Stimulated activated effector memory CD8-positive, alpha-beta T cell treated with anti-CD3 and anti-CD28 coated beads, Interleukin-12 subunit alpha, Interleukin-12 subunit beta, amount 100 ng/mL, for 72 hours (primary cell): ENCODE results near the gene HES3.

ENCODE experiments used
- ATAC-seq: fragments of 150-1000 bp; cut with Tn5 transposase; 2 replicates; pipeline ENCODE4 v1.10.0; 2021
- DNase-seq, 2 donors: peaks; one replicate each; pipeline ENCODE4 v3.0.0; 2021 to 2022; ENCODE audit warnings: low spot score in 2 of 2
- H3K27ac Mint-ChIP-seq: one replicate; pipeline ENCODE4 v1.8.0; 2022; ENCODE audit warnings: mild to moderate bottlenecking, mixed read lengths
- H3K36me3 Mint-ChIP-seq: one replicate; pipeline ENCODE4 v1.8.0; 2022; ENCODE audit warnings: mild to moderate bottlenecking, mixed read lengths
- H3K4me1 Mint-ChIP-seq: one replicate; pipeline ENCODE4 v1.8.0; 2022; ENCODE audit warnings: mixed read lengths
- H3K4me3 Mint-ChIP-seq: one replicate; pipeline ENCODE4 v1.8.0; 2022; ENCODE audit warnings: mild to moderate bottlenecking, mixed read lengths
- H3K9me3 Mint-ChIP-seq: one replicate; pipeline ENCODE4 v1.8.0; 2022; ENCODE audit warnings: mixed read lengths

The HES3 gene, protein sequence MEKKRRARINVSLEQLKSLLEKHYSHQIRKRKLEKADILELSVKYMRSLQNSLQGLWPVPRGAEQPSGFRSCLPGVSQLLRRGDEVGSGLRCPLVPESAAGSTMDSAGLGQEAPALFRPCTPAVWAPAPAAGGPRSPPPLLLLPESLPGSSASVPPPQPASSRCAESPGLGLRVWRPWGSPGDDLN

DNA sequence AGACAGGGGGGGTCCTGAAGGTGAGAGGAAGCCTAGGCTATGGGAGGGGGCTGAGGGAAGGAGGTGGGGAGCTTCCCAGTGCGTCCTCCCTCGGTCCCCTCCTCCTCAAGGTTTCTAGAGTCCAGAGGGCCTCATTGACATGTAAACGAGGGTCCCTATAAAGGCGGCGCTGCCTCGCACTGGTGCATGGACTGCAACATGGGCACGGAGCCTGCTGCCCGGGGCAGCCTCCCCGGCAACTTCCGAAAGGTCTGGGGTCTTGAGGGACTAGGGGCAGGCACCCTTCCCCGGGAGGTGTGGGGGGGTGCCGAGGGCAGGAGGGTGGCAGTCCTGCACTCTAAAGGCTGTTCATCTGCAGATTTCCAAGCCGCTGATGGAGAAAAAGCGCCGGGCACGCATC is at the start of gene HES3:
HES3 (plus strand) TSS at position 187 of the 400 bp plus-strand sequence; CDS start at position 374, 187 bp downstream.
- no peak within 1 kb of the TSS for H3K27ac Mint-ChIP-seq

DNA sequence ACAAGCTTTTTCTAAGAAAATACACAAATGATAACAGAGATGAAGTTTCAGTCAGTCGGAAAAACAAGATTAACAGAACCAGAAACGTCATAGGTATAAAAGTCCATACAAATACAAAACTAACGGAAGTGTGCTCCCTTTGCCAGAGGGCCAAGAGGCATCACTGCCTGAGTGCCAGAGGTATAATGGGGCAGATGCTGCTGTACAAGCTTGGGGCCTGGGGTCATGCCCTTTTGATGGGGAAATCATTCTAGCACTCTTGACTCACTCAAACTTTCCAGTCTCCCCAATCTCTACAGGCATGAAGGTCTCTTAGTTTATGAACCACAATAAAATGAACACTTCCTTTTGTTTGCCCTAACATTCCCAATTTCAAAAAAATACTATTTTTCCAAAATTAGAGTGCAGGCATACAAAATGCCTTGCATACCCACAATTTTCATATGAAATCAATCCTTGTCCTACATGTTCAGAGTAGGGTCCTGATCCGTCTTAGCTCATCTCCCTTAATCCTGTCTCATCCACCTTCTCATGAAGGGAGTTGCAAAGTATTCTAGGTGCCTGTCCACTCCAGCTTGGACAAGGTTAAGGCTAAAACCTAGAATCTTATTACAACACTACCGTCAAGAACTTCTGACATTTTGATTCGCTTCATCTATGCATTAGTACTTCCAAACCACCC is 46.1 kb upstream of the HES3 start:
- ATAC-seq, result no peak
- Mint-ChIP-seq H3K36me3 (peaks cover 68% of the 10 kb centered on the region), H3K4me3 (peak overlapping the region; percentile 83), H3K4me1 (peaks cover 60% of the 10 kb centered on the region), H3K9me3 (no peaks in the 10 kb centered on the region), H3K27ac (peak overlapping the region; percentile 94)
- no peak for DNase-seq

More for the DNA sequence above, at the start of gene HES3:
- Mint-ChIP-seq H3K4me1 (peaks cover 19% of the 10 kb centered on the region), H3K9me3 (no peaks in the 10 kb centered on the region), H3K4me3 (peak within 1 kb of the TSS; percentile 68), H3K36me3 (no peaks in the 10 kb centered on the region)
- DNase-seq (no peak), ATAC-seq (no peak)

DNA sequence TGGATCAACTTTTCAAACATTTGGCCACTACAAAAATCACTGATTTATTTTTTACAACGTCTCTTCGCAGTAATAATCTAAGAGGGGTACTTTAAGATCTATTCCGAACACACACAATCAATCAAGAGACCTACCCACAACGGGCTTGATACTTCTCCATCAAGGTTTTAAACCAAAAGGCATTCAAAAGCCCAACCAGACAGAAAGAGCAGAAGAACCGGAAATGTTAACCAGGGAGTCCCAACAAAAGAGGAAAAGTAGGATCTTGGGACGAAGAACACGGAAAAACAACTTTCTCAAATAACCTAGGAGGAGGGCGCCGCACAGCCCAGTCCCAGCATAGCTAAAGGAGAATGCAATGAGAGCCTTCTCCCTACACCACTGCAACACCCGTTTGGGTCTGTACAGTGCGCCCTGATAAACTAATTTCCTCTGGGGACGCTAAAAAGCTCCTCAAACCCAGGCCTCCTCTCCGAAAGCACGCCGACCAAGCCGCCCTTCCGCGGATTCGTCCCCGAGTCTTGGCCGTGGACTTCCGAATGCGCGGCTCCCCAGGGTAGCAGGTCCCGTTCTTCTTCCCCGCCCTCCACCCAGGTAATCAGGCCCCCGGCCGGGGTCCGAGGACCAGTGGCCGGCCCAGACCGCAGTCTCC is 45.2 kb upstream of the HES3 start:
- Mint-ChIP-seq H3K4me1 (peaks cover 57% of the 10 kb centered on the region), H3K27ac (peak overlapping the region; percentile 94), H3K9me3 (no peaks in the 10 kb centered on the region), H3K36me3 (peaks cover 59% of the 10 kb centered on the region), H3K4me3 (peak overlapping the region; percentile 83)
- ATAC-seq (peak; percentile 39), DNase-seq (no peak)

DNA sequence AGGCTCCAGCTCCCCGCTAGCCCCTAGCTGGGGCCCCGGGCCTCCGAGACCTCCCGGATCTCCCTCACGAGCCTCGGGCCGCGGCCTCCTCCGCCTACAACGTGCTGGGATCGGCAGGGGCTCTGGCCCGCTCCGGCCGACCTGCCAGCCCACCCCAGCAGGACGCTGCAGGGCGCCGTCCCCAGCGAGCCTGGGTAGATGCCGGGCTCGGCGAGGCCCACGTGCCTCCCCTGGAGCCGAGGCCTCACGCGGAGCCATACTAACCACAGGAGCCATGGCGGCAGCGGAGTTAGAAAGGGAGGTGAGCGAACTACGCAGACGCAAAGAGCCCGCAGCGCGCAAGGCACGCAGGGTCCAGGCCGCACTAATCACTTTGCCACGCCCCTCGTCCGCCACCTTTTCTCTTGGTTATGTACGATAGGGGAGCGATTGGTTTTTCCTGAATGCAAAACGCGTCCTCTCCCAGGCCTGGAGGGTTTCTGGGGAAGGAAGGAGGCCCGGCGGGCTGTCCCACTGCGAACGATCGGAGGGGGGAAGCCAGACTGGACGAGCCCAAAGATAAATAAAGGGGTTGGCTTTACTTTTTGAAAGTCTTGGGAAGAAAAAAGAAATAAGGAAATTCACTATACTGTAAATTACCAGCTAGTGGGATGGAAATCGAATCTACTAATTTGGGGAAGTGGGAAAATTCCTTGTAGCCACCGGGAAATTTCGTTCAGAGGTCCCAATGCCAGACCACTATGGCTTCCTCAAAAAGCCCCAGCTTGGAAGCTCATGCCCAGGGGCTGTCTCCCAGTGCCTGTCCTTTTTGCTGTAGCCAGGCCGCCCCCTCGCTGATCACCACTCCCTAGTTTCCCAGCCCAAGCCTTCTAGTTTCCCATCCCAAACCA is 44.4 kb upstream of the HES3 start, which contains the start of gene RPL22:
RPL22 (minus strand) TSS at position 298 of the 890 bp plus-strand sequence; CDS start at position 276, 22 bp downstream.
- peak within 1 kb of the TSS; percentile 94 for H3K27ac Mint-ChIP-seq
- peak within 1 kb of the TSS; percentile 83 for H3K4me3 Mint-ChIP-seq
- H3K9me3 Mint-ChIP-seq, result no peaks in the 10 kb centered on the region
- ATAC-seq, result peak; percentile 99
- DNase-seq, result peak; percentile 88 to 97
- H3K36me3 Mint-ChIP-seq, result peaks cover 51% of the 10 kb centered on the region
- H3K4me1 Mint-ChIP-seq, result peaks cover 57% of the 10 kb centered on the region

DNA sequence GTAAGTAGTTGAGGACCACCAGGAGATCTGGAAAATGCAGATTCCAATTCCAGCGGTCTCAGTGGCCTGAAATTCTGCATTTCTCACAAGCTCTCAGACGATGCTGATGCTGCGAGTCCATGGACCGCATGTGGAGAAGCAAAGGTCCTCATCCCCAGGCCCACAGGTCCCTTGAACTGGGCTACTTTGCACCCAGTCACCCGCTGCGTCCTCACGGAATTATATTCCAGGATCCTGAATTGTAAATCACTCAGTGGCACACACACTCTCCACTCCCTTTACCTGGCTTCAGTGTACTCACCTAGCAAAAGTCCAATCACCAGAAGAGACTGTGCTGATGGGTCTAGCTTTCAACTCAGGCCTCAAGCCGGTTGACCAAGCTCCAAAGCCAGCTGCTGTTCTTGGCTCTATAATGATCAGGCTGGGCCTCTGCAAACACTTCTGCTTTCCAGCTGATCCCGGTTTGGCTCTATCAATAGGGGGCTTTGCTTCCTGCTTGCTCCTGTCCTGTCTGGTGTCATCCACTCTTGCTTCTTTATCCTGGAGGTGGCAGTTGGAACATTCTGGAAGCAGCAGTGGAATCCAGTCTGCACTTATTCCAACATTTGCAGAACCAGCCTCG is 43.7 kb upstream of the HES3 start:
- DNase-seq (no peak), ATAC-seq (no peak)
- H3K36me3 Mint-ChIP-seq, result peaks cover 44% of the 10 kb centered on the region
- peak overlapping the region; percentile 94 for H3K27ac Mint-ChIP-seq
- peaks cover 57% of the 10 kb centered on the region for H3K4me1 Mint-ChIP-seq
- H3K4me3 Mint-ChIP-seq, result peak overlapping the region; percentile 83
- H3K9me3 Mint-ChIP-seq, result no peaks in the 10 kb centered on the region

DNA sequence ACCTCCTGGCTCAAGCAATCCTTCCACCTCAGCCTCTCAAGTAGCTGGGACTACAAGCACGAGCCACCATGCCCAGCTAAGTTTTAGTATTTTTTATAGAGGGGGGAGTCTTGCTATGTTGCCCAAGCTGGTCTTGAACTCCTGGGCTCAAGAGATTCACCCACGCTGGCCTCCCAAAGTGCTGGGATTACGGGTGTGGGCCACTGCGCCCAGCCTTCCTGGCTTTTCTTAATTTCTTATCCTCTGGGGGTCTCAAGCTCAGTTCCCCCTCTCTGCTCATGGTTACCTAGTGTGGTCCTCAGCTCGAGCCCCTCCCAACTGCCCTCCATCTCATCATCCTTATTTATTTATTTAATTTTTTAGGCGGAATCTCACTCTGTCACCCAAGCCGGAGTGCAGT is 41.7 kb upstream of the HES3 start:
- no peak overlapping the region for H3K4me3 Mint-ChIP-seq
- ATAC-seq (no peak), DNase-seq (no peak)
- H3K4me1 Mint-ChIP-seq, result peaks cover 47% of the 10 kb centered on the region
- H3K27ac Mint-ChIP-seq, result peak overlapping the region; percentile 94
- H3K9me3 Mint-ChIP-seq, result no peaks in the 10 kb centered on the region
- peaks cover 24% of the 10 kb centered on the region for H3K36me3 Mint-ChIP-seq

DNA sequence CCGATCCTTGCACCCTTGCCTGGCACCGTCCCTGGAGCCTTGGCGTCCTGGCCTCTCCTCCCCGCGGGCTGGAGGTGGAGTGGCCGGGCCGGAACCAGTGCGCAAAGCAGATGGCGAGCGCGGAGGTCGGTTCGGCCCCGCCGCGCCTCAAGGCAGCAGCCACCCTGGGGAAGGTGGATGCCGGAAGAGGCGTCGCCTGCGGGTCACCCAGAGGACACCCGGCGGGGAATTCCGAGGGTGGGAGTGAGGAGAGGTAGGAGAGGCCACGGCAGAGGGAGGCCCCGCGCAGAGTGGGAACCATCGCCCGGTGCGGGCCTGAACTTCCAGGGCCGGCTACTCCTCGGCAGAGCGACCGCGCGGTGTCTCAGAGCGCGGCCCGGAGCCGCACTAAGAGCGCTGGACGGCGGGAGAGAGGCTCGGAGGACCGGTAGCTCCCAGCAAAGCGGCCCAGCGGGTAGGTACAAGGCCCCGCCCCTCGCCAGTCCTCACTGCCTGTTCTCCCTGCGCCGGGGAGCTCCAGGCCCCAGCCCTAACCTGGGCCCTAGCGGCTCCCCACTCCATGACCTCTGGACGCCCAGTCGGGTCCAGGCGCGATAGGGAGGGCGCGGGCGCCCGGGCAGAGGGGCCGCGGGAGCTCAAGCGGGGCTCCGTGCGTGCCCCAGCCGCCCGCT is 38.0 kb upstream of the HES3 start, which contains the start of gene RNF207:
RNF207 (plus strand) TSS at position 271 of the 671 bp plus-strand sequence. CDS start 417 bp downstream, outside the sequence.
- H3K4me3 Mint-ChIP-seq, result peak within 1 kb of the TSS; percentile 68
- H3K9me3 Mint-ChIP-seq, result no peaks in the 10 kb centered on the region
- H3K27ac Mint-ChIP-seq, result no peak within 1 kb of the TSS
- DNase-seq (peak; percentile 62 to 88), ATAC-seq (peak; percentile 87)
- H3K4me1 Mint-ChIP-seq, result peaks cover 20% of the 10 kb centered on the region
- H3K36me3 Mint-ChIP-seq, result peaks cover 6% of the 10 kb centered on the region

DNA sequence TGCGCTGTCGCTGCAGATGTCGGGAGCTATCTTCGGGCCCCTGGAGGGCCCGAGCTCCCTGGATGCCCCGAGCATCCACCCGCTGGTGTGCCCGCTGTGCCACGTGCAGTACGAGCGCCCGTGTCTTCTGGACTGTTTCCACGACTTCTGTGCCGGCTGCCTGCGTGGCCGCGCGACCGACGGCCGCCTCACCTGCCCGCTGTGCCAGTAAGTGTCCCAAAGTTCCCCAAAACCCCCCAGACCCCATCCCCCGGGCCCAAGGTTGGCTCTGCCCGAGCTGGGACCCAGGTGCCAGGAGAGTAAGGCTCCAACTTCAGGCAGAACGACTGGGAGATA is 37.5 kb upstream of the HES3 start:
- peaks cover 6% of the 10 kb centered on the region for H3K36me3 Mint-ChIP-seq
- DNase-seq (no peak), ATAC-seq (no peak)
- H3K9me3 Mint-ChIP-seq, result no peaks in the 10 kb centered on the region
- peak overlapping the region; percentile 68 for H3K4me3 Mint-ChIP-seq
- peaks cover 15% of the 10 kb centered on the region for H3K4me1 Mint-ChIP-seq
- H3K27ac Mint-ChIP-seq, result no peak overlapping the region

DNA sequence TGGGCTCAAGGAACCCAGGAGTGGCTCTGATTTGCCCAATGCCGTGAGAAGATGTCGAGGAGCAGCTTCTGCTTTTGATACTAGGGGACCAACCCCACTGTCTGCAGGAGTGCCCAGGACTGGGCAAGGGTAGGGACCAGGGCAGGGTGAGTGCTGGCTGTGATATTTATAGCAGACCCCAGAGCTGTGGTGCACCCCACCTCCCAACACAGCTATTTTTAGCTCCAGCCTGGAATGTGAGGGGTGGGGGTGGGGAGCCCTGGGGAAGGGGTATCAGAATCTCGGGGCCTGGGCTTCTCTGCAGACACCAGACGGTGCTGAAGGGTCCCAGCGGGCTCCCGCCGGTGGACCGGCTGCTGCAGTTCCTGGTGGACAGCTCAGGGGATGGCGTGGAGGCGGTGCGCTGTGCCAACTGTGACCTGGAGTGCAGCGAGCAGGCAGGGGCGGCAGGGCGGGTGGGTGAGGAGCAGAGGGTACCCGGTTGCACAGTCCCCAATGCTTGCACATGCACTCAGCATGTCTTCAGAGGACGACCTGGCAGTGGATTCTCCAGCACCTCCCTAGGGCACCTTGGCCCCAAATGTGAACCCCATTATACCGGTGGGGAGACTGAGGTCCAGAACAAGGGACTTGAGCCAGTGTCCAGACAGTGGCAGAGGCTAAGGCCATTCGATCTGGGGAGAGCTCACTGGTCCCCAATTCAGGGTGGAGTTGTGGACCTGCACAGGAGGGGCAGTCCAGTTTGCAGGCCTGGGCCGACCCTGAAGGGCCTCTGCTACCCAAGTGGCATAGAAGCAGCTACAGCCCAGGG is 36.7 kb upstream of the HES3 start:
- H3K4me3 Mint-ChIP-seq, result peak overlapping the region; percentile 68
- H3K9me3 Mint-ChIP-seq, result no peaks in the 10 kb centered on the region
- ATAC-seq (no peak), DNase-seq (no peak)
- no peak overlapping the region for H3K27ac Mint-ChIP-seq
- H3K36me3 Mint-ChIP-seq, result peaks cover 6% of the 10 kb centered on the region
- peaks cover 10% of the 10 kb centered on the region for H3K4me1 Mint-ChIP-seq

DNA sequence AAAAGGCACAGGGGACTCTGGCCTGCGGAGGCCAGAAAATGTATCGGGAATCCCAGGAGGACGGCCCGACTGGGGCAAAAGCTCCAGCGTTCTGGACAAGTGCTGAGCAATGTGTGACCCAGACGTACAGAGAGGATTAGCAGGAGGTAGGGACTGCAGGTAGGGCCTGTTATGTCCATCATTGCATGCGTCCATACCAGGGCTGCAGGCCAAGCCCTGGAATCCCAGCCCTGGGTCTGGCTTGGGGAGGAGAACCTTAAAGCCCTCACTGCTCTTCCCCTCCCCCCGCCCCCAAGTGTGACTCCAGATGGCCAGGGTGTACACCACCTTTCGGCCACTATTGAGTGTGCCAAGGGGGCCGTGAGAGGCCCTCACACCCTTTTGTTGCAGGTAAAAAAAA is 36.1 kb upstream of the HES3 start:
- Mint-ChIP-seq H3K36me3 (peaks cover 6% of the 10 kb centered on the region), H3K27ac (no peak overlapping the region), H3K4me3 (peak overlapping the region; percentile 68), H3K4me1 (peaks cover 10% of the 10 kb centered on the region), H3K9me3 (no peaks in the 10 kb centered on the region)
- ATAC-seq (no peak), DNase-seq (no peak)

DNA sequence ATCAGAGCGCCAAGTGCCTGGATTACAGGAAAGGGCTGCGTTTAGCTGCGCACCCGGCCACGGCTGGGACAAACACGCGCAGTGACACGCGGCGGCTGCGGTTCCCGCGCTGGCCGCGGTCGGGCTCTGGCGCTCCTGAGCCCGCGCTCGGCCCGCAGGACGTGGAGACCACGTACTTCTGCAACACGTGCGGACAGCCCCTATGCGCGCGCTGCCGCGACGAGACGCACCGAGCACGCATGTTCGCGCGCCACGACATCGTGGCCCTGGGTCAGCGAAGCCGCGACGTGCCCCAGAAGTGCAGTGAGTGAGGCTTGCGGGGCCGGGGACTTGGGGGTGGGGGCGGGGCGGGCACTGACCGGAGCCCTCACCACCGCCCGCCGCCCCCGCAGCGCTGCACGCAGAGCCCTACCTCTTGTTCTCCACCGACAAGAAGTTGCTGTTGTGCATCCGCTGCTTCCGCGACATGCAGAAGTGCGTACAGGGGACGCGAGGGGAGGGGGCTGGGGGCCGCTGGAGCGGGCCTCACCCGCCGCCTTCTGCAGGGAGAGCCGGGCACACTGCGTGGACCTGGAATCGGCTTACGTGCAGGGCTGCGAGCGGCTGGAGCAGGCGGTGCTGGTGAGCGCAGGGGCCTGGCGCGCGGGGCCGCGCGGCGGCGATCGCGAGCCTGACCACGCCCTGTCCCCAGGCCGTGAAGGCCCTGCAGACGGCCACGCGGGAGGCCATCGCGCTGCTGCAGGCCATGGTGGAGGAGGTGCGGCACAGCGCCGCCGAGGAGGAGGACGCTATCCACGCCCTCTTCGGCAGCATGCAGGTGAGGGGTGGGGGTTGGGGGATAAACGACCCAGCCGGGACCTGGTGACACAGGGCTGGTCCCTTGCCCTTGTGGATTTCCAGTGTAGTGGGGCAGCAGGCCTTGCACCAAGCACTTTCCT is 35.0 kb upstream of the HES3 start:
- no peak for DNase-seq
- Mint-ChIP-seq H3K27ac (peak overlapping the region; percentile 23), H3K4me1 (peaks cover 10% of the 10 kb centered on the region), H3K4me3 (peak overlapping the region; percentile 37), H3K36me3 (peaks cover 6% of the 10 kb centered on the region), H3K9me3 (no peaks in the 10 kb centered on the region)
- ATAC-seq, result peak; percentile 31

DNA sequence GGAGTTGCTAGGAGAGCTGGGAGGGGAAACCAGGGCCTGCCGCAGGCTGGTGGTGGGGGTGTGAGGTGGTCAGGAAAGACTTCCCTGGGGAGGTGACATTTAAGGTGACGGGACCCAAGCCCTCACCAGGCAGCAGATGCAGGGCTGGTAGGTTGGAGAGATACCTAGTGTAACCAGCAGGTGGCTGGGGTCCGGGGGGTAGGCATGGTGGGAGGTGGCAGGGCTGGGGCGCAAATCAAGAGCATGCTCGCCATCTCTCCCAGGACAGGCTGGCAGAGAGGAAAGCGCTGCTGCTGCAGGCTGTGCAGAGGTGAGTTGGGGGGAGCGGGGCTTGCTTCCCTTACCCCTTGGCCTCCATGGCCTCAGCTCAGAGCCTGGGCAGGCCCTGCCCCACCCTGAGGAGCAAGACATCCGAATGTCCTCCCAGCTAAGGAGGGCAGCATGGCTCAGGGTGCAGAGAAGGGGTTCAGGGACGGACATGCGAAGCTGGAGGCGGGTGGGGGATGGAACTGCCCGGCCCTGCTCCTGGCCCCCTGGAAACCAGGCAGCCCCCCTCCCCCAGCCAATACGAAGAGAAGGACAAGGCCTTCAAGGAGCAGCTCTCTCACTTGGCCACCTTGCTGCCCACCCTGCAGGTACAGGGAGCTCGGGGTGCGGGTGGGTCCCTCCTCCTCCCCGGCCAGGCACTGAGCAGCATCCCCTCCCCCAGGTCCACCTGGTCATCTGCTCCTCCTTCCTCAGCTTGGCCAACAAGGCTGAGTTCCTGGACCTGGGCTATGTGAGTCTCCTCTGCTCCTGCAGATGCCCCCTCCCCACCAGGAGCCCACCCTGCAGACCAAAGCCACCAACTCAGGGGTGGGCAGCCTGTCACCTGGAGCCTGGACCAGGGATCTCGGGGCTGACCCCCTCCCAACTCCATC is 34.1 kb upstream of the HES3 start:
- no peak for ATAC-seq
- H3K27ac Mint-ChIP-seq, result peak overlapping the region; percentile 23
- peak overlapping the region; percentile 37 for H3K4me3 Mint-ChIP-seq
- H3K36me3 Mint-ChIP-seq, result peaks cover 6% of the 10 kb centered on the region
- DNase-seq, result no peak
- H3K4me1 Mint-ChIP-seq, result peaks cover 10% of the 10 kb centered on the region
- H3K9me3 Mint-ChIP-seq, result no peaks in the 10 kb centered on the region
